ENCODE data around the gene SNCA.

The SNCA gene

DNA sequence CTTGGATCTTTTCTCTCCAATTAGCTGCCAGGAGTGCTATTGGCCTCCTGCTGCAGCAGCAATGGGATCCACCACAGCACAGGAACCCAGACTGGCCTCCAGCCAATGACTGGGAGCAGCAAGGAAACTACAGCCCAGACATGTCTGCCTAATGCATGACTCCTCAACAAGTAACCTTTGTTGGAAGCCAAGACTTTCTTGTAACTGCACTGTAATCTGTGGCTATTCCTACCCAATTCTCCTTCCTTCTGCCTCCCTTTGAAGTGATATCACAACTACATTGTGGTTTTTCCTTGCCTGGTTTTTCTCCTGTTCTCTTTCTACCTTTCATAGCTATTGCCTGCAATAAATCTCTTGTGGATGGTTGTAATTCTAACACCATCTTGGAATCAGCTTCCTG, 39.8 kb downstream of the SNCA start:
- Histone ChIP-seq H3F3A (ENCODE audit: control insufficient read depth, insufficient read depth) (no peaks in the 10 kb centered on the region), H3K79me2 (ENCODE audit: control insufficient read depth, low read length) (no peaks in the 10 kb centered on the region), H4K20me1 (ENCODE audit: control insufficient read depth, insufficient read depth, low read depth, low read length) (no peaks in the 10 kb centered on the region), H3K27me3 (ENCODE audit: control insufficient read depth, low read length) (no peaks in the 10 kb centered on the region), H3K9me3 (ENCODE audit: control insufficient read depth, insufficient read depth, low read length) (no peaks in the 10 kb centered on the region), H3K4me3 (ENCODE audit: low read length) (no peak overlapping the region), H3K36me3 (ENCODE audit: control insufficient read depth, low read length) (no peaks in the 10 kb centered on the region), H3K4me1 (ENCODE audit: control insufficient read depth, low read length) (no peaks in the 10 kb centered on the region), H3K4me2 (ENCODE audit: low read length) (no peak overlapping the region), H3K9me2 (replicated peaks; ENCODE audit: control insufficient read depth, low read length) (no peaks in the 10 kb centered on the region), H3K27ac (ENCODE audit: low read depth, low read length) (no peak overlapping the region)
- no peak for TF ChIP-seq EZH2phosphoT487 (IDR thresholded peaks at IDR 0.05; ENCODE audit: borderline replicate concordance, low read length)
- TF ChIP-seq, protein P1, sequence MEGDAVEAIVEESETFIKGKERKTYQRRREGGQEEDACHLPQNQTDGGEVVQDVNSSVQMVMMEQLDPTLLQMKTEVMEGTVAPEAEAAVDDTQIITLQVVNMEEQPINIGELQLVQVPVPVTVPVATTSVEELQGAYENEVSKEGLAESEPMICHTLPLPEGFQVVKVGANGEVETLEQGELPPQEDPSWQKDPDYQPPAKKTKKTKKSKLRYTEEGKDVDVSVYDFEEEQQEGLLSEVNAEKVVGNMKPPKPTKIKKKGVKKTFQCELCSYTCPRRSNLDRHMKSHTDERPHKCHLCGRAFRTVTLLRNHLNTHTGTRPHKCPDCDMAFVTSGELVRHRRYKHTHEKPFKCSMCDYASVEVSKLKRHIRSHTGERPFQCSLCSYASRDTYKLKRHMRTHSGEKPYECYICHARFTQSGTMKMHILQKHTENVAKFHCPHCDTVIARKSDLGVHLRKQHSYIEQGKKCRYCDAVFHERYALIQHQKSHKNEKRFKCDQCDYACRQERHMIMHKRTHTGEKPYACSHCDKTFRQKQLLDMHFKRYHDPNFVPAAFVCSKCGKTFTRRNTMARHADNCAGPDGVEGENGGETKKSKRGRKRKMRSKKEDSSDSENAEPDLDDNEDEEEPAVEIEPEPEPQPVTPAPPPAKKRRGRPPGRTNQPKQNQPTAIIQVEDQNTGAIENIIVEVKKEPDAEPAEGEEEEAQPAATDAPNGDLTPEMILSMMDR (IDR thresholded peaks at IDR 0.05; ENCODE audit: low read depth, low read length, poor library complexity, severe bottlenecking): no peak

DNA sequence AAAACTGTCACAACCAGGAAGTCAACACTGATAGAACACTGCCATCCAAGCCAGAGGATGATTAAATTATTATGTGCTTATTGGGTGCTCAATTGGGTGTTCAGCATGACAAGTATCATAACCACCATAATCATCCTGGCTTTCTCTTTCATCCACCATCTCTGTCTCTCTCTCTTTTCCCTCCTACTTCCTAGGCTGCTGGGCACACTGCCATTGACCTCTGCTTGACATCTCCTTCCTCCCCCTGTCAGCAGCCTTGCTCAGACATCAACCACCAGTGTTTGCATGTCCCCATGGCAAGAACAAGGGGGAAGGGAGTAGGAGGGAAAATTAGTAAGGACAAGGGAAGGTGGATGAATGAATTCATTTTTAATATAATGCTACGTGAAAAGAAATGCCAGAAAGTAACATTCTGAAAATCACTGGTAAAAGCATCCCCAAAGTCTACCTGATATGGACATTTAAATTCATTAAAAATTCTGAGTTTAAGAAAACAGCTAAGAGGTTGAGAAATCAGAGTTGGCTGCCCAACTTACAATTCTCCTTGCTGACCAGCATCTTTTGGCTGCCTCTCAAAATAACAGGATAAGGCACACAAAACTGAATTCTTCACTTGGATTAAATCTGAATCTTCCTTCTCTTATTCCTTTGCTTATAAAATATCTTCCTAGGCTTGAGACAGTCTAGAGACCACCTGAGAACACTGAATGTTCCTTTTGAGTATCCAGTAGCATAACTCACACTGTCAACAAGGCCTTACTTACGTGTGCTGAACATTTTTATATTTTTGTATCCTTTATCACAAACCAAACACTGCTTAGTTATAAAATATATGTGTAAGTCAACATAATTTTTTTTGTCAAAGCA, 48.5 kb downstream of the SNCA start:
- Histone ChIP-seq H3K9me3 (ENCODE audit: control insufficient read depth, insufficient read depth, low read length) (no peaks in the 10 kb centered on the region), H3K27ac (ENCODE audit: low read depth, low read length) (no peak overlapping the region), H3K79me2 (ENCODE audit: control insufficient read depth, low read length) (no peaks in the 10 kb centered on the region), H3K4me1 (ENCODE audit: control insufficient read depth, low read length) (no peaks in the 10 kb centered on the region), H3F3A (ENCODE audit: control insufficient read depth, insufficient read depth) (no peaks in the 10 kb centered on the region), H3K4me2 (ENCODE audit: low read length) (no peak overlapping the region), H3K36me3 (ENCODE audit: control insufficient read depth, low read length) (no peaks in the 10 kb centered on the region), H3K4me3 (ENCODE audit: low read length) (no peak overlapping the region), H3K27me3 (ENCODE audit: control insufficient read depth, low read length) (no peaks in the 10 kb centered on the region), H3K9me2 (replicated peaks; ENCODE audit: control insufficient read depth, low read length) (no peaks in the 10 kb centered on the region), H4K20me1 (ENCODE audit: control insufficient read depth, insufficient read depth, low read depth, low read length) (no peaks in the 10 kb centered on the region)
- TF ChIP-seq, protein P1 (IDR thresholded peaks at IDR 0.05; ENCODE audit: low read depth, low read length, poor library complexity, severe bottlenecking): no peak
- TF ChIP-seq EZH2phosphoT487 (IDR thresholded peaks at IDR 0.05; ENCODE audit: borderline replicate concordance, low read length): no peak

DNA sequence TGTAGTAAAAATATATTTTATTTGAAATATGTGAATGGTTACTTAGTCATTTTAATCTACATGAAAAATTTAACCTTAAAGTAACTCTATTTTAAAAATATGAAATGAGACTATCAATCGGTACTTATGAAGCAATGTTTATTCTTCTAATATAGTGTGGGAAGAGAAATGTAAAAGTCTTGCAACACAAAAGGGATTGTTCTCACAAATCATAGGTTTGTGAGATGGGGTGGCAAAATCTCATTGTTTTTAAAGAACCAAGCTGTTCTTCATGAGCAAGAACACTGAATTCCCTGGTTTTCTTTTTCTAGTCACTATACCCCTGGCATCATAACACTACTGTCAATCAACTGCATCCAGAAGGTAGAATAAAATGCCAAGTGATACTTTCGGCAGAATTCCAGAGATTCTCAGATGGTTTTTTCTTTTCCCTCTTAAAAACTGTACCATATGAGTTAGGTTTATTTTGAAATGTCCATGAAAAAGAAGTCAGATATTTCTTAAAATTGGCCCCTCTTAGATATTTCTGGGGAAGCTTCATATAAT, 52.2 kb downstream of the SNCA start:
- Histone ChIP-seq H3F3A (ENCODE audit: control insufficient read depth, insufficient read depth) (no peaks in the 10 kb centered on the region), H3K9me3 (ENCODE audit: control insufficient read depth, insufficient read depth, low read length) (no peaks in the 10 kb centered on the region), H3K27me3 (ENCODE audit: control insufficient read depth, low read length) (no peaks in the 10 kb centered on the region), H3K4me3 (ENCODE audit: low read length) (no peak overlapping the region), H3K9me2 (replicated peaks; ENCODE audit: control insufficient read depth, low read length) (no peaks in the 10 kb centered on the region), H3K4me1 (ENCODE audit: control insufficient read depth, low read length) (no peaks in the 10 kb centered on the region), H3K79me2 (ENCODE audit: control insufficient read depth, low read length) (no peaks in the 10 kb centered on the region), H4K20me1 (ENCODE audit: control insufficient read depth, insufficient read depth, low read depth, low read length) (no peaks in the 10 kb centered on the region), H3K4me2 (ENCODE audit: low read length) (no peak overlapping the region), H3K36me3 (ENCODE audit: control insufficient read depth, low read length) (no peaks in the 10 kb centered on the region), H3K27ac (ENCODE audit: low read depth, low read length) (no peak overlapping the region)
- TF ChIP-seq, protein P1 (IDR thresholded peaks at IDR 0.05; ENCODE audit: low read depth, low read length, poor library complexity, severe bottlenecking): no peak
- TF ChIP-seq EZH2phosphoT487 (IDR thresholded peaks at IDR 0.05; ENCODE audit: borderline replicate concordance, low read length): no peak
